ENCODE data around the gene DNAH11.

Gene DNAH11

GRCh38 chr7:21934808-21935207, 392.0 kb downstream of the DNAH11 start:
- no peak for DNase-seq

- no peak for DNase-seq
Observed at GRCh38 chr7:21938463-21938862, 395.6 kb downstream of the DNAH11 start.

GRCh38 chr7:21939136-21939857, 396.5 kb downstream of the DNAH11 start:
- peak in 1 of 14 donors; percentile 10 for DNase-seq

DNA sequence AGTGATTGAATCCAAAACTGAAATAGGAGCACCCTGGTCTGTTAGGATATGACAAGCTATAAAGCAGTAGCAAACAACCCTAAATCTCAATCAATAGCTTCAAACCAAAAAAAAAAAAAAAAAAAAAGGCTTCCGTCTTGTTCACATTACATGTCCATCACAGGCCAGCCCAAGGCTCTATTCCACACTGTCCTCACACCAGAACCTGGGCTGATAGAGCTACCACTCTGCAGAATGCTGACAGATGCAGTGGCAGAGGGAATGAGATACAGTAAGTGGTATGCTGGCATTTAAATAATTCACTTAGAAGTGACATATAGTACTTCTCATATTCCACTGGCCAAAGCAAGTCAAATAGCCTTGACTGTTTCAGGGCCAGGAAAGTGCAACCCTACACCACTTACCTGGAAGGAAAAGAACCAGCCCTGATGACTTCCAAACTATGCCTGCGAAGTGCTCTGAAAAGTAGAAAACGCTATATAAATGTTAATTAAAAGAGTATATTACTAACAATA, 397.1 kb downstream of the DNAH11 start:
- DNase-seq, result no peak

- no peak for DNase-seq
Observed at GRCh38 chr7:21941611-21942141, 398.8 kb downstream of the DNAH11 start.

DNA sequence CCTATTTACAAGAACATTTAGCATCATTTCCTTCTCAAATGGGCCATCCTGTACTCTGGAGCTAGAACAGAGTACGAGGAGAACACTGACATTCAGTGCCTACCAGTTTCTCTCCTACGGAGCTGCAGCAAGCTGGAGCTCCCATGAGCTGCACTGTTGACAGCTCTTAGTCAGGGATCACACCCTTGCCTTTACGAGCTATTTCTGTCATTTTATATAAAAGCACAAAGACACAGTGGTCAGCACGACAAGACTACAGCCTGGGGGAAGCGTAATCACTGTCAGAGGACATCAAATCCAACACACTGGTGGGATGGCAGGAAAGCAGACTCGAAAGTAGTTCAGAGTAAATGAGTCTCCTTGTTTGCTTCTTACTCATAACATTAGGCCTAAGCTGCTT, 400.1 kb downstream of the DNAH11 start:
- DNase-seq, result peak in 5 of 14 donors; percentile 7 to 60 (median 12)

- no peak for DNase-seq
Observed at GRCh38 chr7:21943436-21943835, 400.6 kb downstream of the DNAH11 start.

- peak in 2 of 14 donors; percentile 8 to 14 for DNase-seq
Observed at GRCh38 chr7:21944616-21945453, 402.0 kb downstream of the DNAH11 start.

DNA sequence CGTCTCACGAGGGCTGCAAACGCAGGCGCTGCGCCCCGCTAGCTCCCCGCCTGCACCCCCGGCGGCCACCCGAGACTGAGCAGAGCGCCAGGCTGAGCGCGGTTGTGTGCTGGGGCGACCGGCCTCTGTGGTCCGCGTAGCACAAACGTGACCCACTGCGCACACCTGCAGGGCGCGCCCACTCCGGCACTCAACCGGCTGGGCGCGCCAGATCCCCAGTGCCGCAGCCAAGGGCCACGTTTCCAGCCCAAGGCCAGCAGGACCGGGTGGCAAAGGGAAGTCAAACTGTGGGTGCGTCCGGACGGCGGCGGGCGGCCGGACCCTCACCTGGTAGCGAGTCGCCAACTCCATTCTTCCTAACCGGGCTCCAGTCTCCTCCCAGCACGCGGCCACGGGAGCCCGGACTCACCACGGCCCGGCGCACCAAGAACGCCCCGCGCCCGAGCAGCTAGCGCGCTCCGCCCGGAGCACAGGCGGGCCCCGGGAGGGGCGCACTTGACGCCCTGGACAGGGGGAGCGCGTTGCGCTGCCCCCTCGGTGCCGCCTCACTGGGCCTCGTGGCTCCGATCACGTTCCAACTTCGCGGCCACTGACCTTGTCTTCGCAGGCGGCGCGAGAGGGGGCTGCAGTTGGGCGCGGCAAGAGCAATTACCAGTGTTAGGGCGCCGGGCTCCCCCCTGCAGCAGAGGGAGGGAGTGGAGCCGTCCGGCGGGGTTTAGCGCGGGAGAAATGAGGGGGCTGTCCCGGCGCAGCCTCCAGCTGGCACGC, 402.8 kb downstream of the DNAH11 start, which contains the start of gene CDCA7L:
Gene CDCA7L, minus strand, starts transcription at position 446 of the 768 bp plus-strand sequence. Its CDS starts 95 bp downstream, at position 351.
- DNase-seq, result peak in 12 of 14 donors; percentile 33 to 82 (median 56)

- DNase-seq, result no peak
Observed at GRCh38 chr7:21946222-21946709, 403.4 kb downstream of the DNAH11 start.

GRCh38 chr7:21947056-21947455, 404.2 kb downstream of the DNAH11 start:
- DNase-seq, result no peak

DNA sequence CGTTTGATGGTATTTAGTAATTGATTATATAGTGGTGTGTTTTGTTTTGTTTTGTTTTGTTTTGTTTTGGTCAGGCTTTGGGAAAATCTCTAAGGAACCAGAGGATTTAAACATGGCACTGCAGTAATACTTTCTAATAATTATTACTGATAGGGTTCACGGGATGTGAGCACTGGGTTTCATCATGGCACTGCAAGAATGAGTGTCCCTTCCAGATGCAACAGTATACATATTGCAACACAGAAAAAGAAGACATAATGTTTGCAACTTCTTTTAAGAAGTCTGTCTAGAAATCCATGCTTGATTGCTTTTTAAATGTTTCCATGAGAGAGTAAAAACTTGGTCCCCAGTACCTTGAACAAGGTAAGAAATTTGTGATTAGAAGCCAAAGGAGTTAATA, 405.1 kb downstream of the DNAH11 start:
- DNase-seq, result no peak

- DNase-seq, result no peak
Observed at GRCh38 chr7:21948364-21948763, 405.5 kb downstream of the DNAH11 start.

DNA sequence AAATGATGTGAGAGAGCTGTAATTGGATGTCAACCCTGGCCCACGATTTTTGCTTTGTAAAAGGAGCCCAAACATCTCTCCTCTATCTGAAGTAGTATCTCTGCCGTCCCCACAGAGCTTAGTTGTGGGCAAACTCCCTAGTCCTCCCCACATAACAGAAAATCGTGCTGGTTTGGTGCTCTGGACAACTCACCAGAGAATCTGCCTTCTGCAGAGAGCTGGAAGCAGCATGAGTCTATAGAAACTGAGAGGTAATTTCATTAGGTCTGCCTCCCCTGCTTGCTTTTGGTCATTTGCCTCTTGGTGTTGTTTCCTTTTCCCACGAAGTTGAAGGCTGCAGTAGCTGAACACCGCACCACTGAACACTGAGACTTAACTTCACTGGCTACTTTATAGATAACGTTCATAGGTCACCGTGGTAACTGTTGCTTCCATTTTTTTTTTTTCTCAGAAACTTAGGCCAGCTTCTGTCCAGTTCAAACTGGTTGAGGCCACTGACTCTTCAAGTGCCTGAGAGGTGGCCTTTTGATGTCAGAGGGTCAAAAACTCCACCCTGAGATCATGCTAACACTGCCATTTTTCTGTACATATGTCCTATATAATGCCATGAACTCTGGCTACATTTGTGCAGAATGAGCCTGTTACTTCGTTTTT, 406.2 kb downstream of the DNAH11 start:
- DNase-seq, result no peak

All from C1 segment of cervical spinal cord (tissue), 14 donors.